Measurements from ENCODE around the gene MALRD1.

- TF ChIP-seq POLR2AphosphoS5 (IDR thresholded peaks at IDR 0.05; ENCODE audit: low read depth, low read length) (no peak), SIN3A (IDR thresholded peaks at IDR 0.05; ENCODE audit: borderline replicate concordance, insufficient read depth, low read length) (no peak)
Measured at GRCh38 chr10:19194866-19195265, 146.3 kb downstream of the MALRD1 start.

All from PFSK-1 (cell line).